GM23248 (cell line): ENCODE measurements around the gene RABGAP1L.

Source experiments
- EZH2 ChIP-seq: fragments of 200-600 bp; sonication (generic); IDR thresholded peaks from 2 replicates; pipeline ENCODE4 v1.6.1; 2018; ENCODE audit warnings: antibody characterized with exemption, mild to moderate bottlenecking; ENCODE audit not compliant: insufficient read depth, poor library complexity, severe bottlenecking
- EZH2phosphoT487 ChIP-seq: fragments of 200-600 bp; sonication (generic); IDR thresholded peaks from 2 replicates; pipeline ENCODE4 v1.6.1; 2018; ENCODE audit warnings: antibody characterized with exemption, moderate library complexity, mild to moderate bottlenecking, low read depth; ENCODE audit not compliant: insufficient read depth

- no peak for TF ChIP-seq EZH2
- TF ChIP-seq EZH2phosphoT487: no peak
These were observed 754.0 kb downstream of the RABGAP1L start for GRCh38 chr1:174913225-174913903.
